Measurements from ENCODE around the gene RERG.

Gene RERG

GRCh38 chr12:15181017-15181683, 40.1 kb downstream of the RERG start:
- Histone ChIP-seq H3K36me3 (replicated peaks) (no peaks in the 10 kb centered on the region), H3K27me3 (replicated peaks) (no peaks in the 10 kb centered on the region), H3K27ac (no peak overlapping the region), H3K4me3 (ENCODE audit: low read depth, low read length) (no peak overlapping the region)
- no peak for DNase-seq
- no peak for TF ChIP-seq CTCF (IDR thresholded peaks at IDR 0.05; ENCODE audit: low read depth, low read length, missing control alignments)
- in situ Hi-C loops (cut with HindIII; ENCODE audit: low pct_ligation_motif_present, low sequenced_read_pairs), result no loop called here

GRCh38 chr12:15180325-15180724, 40.9 kb downstream of the RERG start:
- no peaks in the 10 kb centered on the region for H3K27me3 ChIP-seq (replicated peaks)
- no peak overlapping the region for H3K4me3 ChIP-seq (ENCODE audit: low read depth, low read length)
- in situ Hi-C loops (cut with HindIII; ENCODE audit: low pct_ligation_motif_present, low sequenced_read_pairs), result no loop called here
- H3K27ac ChIP-seq, result no peak overlapping the region
- no peaks in the 10 kb centered on the region for H3K36me3 ChIP-seq (replicated peaks)
- no peak for DNase-seq
- no peak for TF ChIP-seq CTCF (IDR thresholded peaks at IDR 0.05; ENCODE audit: low read depth, low read length, missing control alignments)

GRCh38 chr12:15179672-15180071, 41.5 kb downstream of the RERG start:
- Histone ChIP-seq H3K4me3 (ENCODE audit: low read depth, low read length) (no peak overlapping the region), H3K27ac (no peak overlapping the region), H3K36me3 (replicated peaks) (no peaks in the 10 kb centered on the region), H3K27me3 (replicated peaks) (no peaks in the 10 kb centered on the region)
- DNase-seq, result no peak
- no peak for TF ChIP-seq CTCF (IDR thresholded peaks at IDR 0.05; ENCODE audit: low read depth, low read length, missing control alignments)
- in situ Hi-C loops (cut with HindIII; ENCODE audit: low pct_ligation_motif_present, low sequenced_read_pairs), result no loop called here

GRCh38 chr12:15173142-15173541, 48.1 kb downstream of the RERG start:
- in situ Hi-C loops (cut with HindIII; ENCODE audit: low pct_ligation_motif_present, low sequenced_read_pairs), result no loop called here
- no peak overlapping the region for H3K4me3 ChIP-seq (ENCODE audit: low read depth, low read length)
- DNase-seq, result no peak
- no peak overlapping the region for H3K27ac ChIP-seq
- no peak for TF ChIP-seq CTCF (IDR thresholded peaks at IDR 0.05; ENCODE audit: low read depth, low read length, missing control alignments)
- H3K27me3 ChIP-seq (replicated peaks), result no peaks in the 10 kb centered on the region
- H3K36me3 ChIP-seq (replicated peaks), result no peaks in the 10 kb centered on the region

GRCh38 chr12:15172060-15172822, 49.0 kb downstream of the RERG start:
- no peak for DNase-seq
- in situ Hi-C loops (cut with HindIII; ENCODE audit: low pct_ligation_motif_present, low sequenced_read_pairs), result no loop called here

More at GRCh38 chr12:15172060-15172822, 49.0 kb downstream of the RERG start:
- no peak for TF ChIP-seq CTCF (IDR thresholded peaks at IDR 0.05; ENCODE audit: low read depth, low read length, missing control alignments)
- no peaks in the 10 kb centered on the region for H3K27me3 ChIP-seq (replicated peaks)
- H3K4me3 ChIP-seq (ENCODE audit: low read depth, low read length), result no peak overlapping the region
- no peak overlapping the region for H3K27ac ChIP-seq
- no peaks in the 10 kb centered on the region for H3K36me3 ChIP-seq (replicated peaks)

Data from brain microvascular endothelial cell (primary cell).